Measurements from ENCODE around the gene FGFBP2. TPM values are rescaled to one million over a fixed set of nuclear protein-coding genes. Genes with fewer than 3 reads are reported as not detected.
A peak's percentile ranks its signal among the peaks of the same experiment; 100 is the strongest.
"Not testable (repeated sequence)": the region's sequence is repeated elsewhere in the genome, so short reads cannot be mapped to it uniquely, and the experiment has no call there.

The FGFBP2 gene
- total RNA-seq, 4 donors from 2014 or later: 1.6 to 2.6 TPM; not detected in 2

GRCh38 chr4:15925830-15926229 is 37.1 kb downstream of the FGFBP2 start:
- TF ChIP-seq CTCF (IDR thresholded peaks at IDR 0.05) (no peak), POLR2A (IDR thresholded peaks at IDR 0.05) (no peak)
- H3K27me3 ChIP-seq: no peaks in the 10 kb centered on the region
- intact Hi-C loops (cut with DNase I; ENCODE audit: low total_unique reads): no loop called here

GRCh38 chr4:15921592-15921932 is 41.4 kb downstream of the FGFBP2 start:
- H3K4me1 ChIP-seq: no peaks in the 10 kb centered on the region
- H3K9me3 ChIP-seq: no peaks in the 10 kb centered on the region
- no peak overlapping the region for H3K27ac ChIP-seq
- no peak overlapping the region for H3K4me3 ChIP-seq
- TF ChIP-seq POLR2A (IDR thresholded peaks at IDR 0.05): no peak
- intact Hi-C loops (cut with DNase I; ENCODE audit: low total_unique reads): no loop called here
- DNase-seq: no peak
- no peaks in the 10 kb centered on the region for H3K36me3 ChIP-seq
- H3K27me3 ChIP-seq: no peaks in the 10 kb centered on the region

More at GRCh38 chr4:15925830-15926229, 37.1 kb downstream of the FGFBP2 start:
- Histone ChIP-seq H3K27ac (no peak overlapping the region), H3K4me1 (no peaks in the 10 kb centered on the region), H3K9me3 (no peaks in the 10 kb centered on the region), H3K4me3 (no peak overlapping the region), H3K36me3 (no peaks in the 10 kb centered on the region)
- DNase-seq: no peak

- H3K36me3 ChIP-seq: no peaks in the 10 kb centered on the region
- peak; percentile 31 to 32 for DNase-seq
- H3K9me3 ChIP-seq: no peaks in the 10 kb centered on the region
- no peak overlapping the region for H3K4me3 ChIP-seq
- intact Hi-C loops (cut with DNase I; ENCODE audit: low total_unique reads): no loop called here
- TF ChIP-seq CTCF (IDR thresholded peaks at IDR 0.05) (no peak), POLR2A (IDR thresholded peaks at IDR 0.05) (no peak)
- H3K27ac ChIP-seq: no peak overlapping the region
- H3K27me3 ChIP-seq: no peaks in the 10 kb centered on the region
- H3K4me1 ChIP-seq: no peaks in the 10 kb centered on the region
Observed at GRCh38 chr4:15920723-15921591, 42.0 kb downstream of the FGFBP2 start.

GRCh38 chr4:15918484-15919129 is 44.4 kb downstream of the FGFBP2 start:
- Histone ChIP-seq H3K4me1 (no peaks in the 10 kb centered on the region), H3K27me3 (no peaks in the 10 kb centered on the region), H3K27ac (no peak overlapping the region), H3K36me3 (no peaks in the 10 kb centered on the region), H3K4me3 (no peak overlapping the region), H3K9me3 (no peaks in the 10 kb centered on the region)
- no peak for TF ChIP-seq POLR2A (IDR thresholded peaks at IDR 0.05)
- no peak for TF ChIP-seq CTCF (IDR thresholded peaks at IDR 0.05)
- DNase-seq: no peak
- intact Hi-C loops (cut with DNase I; ENCODE audit: low total_unique reads): no loop called here

GRCh38 chr4:15917297-15917696 is 45.7 kb downstream of the FGFBP2 start:
- no peaks in the 10 kb centered on the region for H3K9me3 ChIP-seq
- intact Hi-C loops (cut with DNase I; ENCODE audit: low total_unique reads): no loop called here
- no peaks in the 10 kb centered on the region for H3K36me3 ChIP-seq
- no peaks in the 10 kb centered on the region for H3K27me3 ChIP-seq
- no peak overlapping the region for H3K4me3 ChIP-seq
- DNase-seq: no peak
- no peak for TF ChIP-seq POLR2A (IDR thresholded peaks at IDR 0.05)
- H3K4me1 ChIP-seq: no peaks in the 10 kb centered on the region
- no peak overlapping the region for H3K27ac ChIP-seq

GRCh38 chr4:15916358-15916757 is 46.6 kb downstream of the FGFBP2 start:
- H3K4me3 ChIP-seq; intact Hi-C loops (cut with DNase I; ENCODE audit: low total_unique reads); H3K27ac ChIP-seq: not testable (repeated sequence)

More at GRCh38 chr4:15916358-15916757, 46.6 kb downstream of the FGFBP2 start:
- H3K27me3 ChIP-seq, H3K9me3 ChIP-seq, H3K4me1 ChIP-seq, DNase-seq, H3K36me3 ChIP-seq: not testable (repeated sequence)

All from uterus (tissue), 4 donors.